ENCODE data around the gene DIP2C. TPM values are rescaled to one million over a fixed set of nuclear protein-coding genes. Genes with fewer than 3 reads are reported as not detected.

The DIP2C gene
- total RNA-seq, 1 donor from 2014 or later, result 10.1 TPM

- Histone ChIP-seq H3K4me3 (no peak overlapping the region), H4K20me1 (ENCODE audit: low read depth) (peaks cover 3% of the 10 kb centered on the region), H3F3A (ENCODE audit: low read depth) (no peaks in the 10 kb centered on the region), H3K27me3 (no peaks in the 10 kb centered on the region), H3K36me3 (peaks cover 20% of the 10 kb centered on the region), H2AFZ (replicated peaks) (no peak overlapping the region), H3K9ac (no peak overlapping the region), H3K4me2 (no peak overlapping the region), H3K4me1 (no peaks in the 10 kb centered on the region), H3K27ac (no peak overlapping the region), H3K79me2 (ENCODE audit: low read depth) (no peaks in the 10 kb centered on the region), H3K9me3 (ENCODE audit: low read depth) (no peaks in the 10 kb centered on the region)
- H3K36me3 Mint-ChIP-seq, result peaks cover 30% of the 10 kb centered on the region
- TF ChIP-seq EZH2phosphoT487 (IDR thresholded peaks at IDR 0.05), result no peak
- no peak for TF ChIP-seq EZH2 (IDR thresholded peaks at IDR 0.05)
- TF ChIP-seq CTCF (IDR thresholded peaks at IDR 0.05), result no peak
- no peak for DNase-seq (ENCODE audit: low spot score)
- no peak overlapping the region for H3K4me3 Mint-ChIP-seq
- H3K27me3 Mint-ChIP-seq (ENCODE audit: insufficient read depth, low read depth), result no peaks in the 10 kb centered on the region
- no peaks in the 10 kb centered on the region for H3K9me3 Mint-ChIP-seq
- H3K27ac Mint-ChIP-seq, result no peak overlapping the region
- H3K4me1 Mint-ChIP-seq, result no peaks in the 10 kb centered on the region
These were observed 441.2 kb downstream of the DIP2C start for GRCh38 chr10:248307-248706.

DNA sequence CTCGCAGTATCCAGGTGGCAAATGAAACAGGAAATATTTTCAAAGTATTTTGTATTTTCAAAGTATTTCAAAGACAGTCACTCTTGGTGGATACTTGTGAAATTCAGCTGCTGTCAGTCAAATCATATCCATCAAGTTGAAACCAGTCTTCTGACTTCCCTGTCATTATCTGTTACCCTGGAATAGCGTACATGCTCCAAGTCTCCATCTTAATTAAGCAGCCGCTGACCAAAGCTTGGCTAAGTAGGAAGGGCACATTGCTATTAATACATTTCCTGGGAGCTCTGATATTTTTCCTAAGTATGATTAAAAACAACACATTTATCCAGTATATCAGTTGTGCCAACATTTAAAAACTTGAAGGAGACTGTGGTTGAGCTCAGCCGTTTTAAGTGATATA, 442.0 kb downstream of the DIP2C start:
- TF ChIP-seq EZH2phosphoT487 (IDR thresholded peaks at IDR 0.05) (no peak), EZH2 (IDR thresholded peaks at IDR 0.05) (no peak), CTCF (IDR thresholded peaks at IDR 0.05) (no peak)
- Histone ChIP-seq H3K9me3 (ENCODE audit: low read depth) (no peaks in the 10 kb centered on the region), H2AFZ (replicated peaks) (no peak overlapping the region), H4K20me1 (ENCODE audit: low read depth) (peaks cover 3% of the 10 kb centered on the region), H3K4me1 (no peaks in the 10 kb centered on the region), H3F3A (ENCODE audit: low read depth) (no peaks in the 10 kb centered on the region), H3K9ac (no peak overlapping the region), H3K27me3 (no peaks in the 10 kb centered on the region), H3K36me3 (peaks cover 20% of the 10 kb centered on the region), H3K27ac (no peak overlapping the region), H3K79me2 (ENCODE audit: low read depth) (no peaks in the 10 kb centered on the region), H3K4me3 (no peak overlapping the region), H3K4me2 (no peak overlapping the region)
- Mint-ChIP-seq H3K9me3 (no peaks in the 10 kb centered on the region), H3K4me3 (no peak overlapping the region), H3K36me3 (peaks cover 30% of the 10 kb centered on the region), H3K27me3 (ENCODE audit: insufficient read depth, low read depth) (no peaks in the 10 kb centered on the region), H3K27ac (no peak overlapping the region), H3K4me1 (no peaks in the 10 kb centered on the region)
- DNase-seq (ENCODE audit: low spot score), result no peak

DNA sequence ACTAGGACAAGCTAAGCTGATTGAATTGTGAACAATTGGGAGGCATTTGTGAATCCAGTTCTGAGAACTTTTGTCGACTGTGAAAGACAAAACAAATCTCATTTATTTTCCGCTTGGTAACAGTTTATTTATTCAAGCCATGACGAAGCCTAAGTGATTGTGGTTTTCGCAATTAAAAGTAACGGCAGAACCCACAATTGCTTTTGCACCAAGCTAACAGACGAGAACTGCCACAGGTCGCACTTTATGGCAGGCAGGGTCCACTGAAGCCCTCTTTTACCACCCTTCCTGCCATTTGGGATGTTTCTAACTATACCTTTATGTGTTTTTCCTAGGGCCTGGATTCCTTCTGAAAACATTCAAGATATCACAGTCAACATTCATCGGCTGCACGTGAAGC, 443.0 kb downstream of the DIP2C start:
- no peak overlapping the region for H3K4me2 ChIP-seq

More for the DNA sequence above, 443.0 kb downstream of the DIP2C start:
- Histone ChIP-seq H3K79me2 (ENCODE audit: low read depth) (no peaks in the 10 kb centered on the region), H3K27me3 (no peaks in the 10 kb centered on the region), H3F3A (ENCODE audit: low read depth) (no peaks in the 10 kb centered on the region), H3K9me3 (ENCODE audit: low read depth) (no peaks in the 10 kb centered on the region), H2AFZ (replicated peaks) (no peak overlapping the region), H3K27ac (no peak overlapping the region), H3K36me3 (peaks cover 20% of the 10 kb centered on the region), H3K9ac (no peak overlapping the region), H4K20me1 (ENCODE audit: low read depth) (peaks cover 3% of the 10 kb centered on the region), H3K4me1 (no peaks in the 10 kb centered on the region), H3K4me3 (no peak overlapping the region)
- Mint-ChIP-seq H3K4me3 (no peak overlapping the region), H3K4me1 (peaks cover 2% of the 10 kb centered on the region), H3K27ac (no peak overlapping the region), H3K9me3 (no peaks in the 10 kb centered on the region), H3K36me3 (peaks cover 23% of the 10 kb centered on the region), H3K27me3 (ENCODE audit: insufficient read depth, low read depth) (no peaks in the 10 kb centered on the region)
- TF ChIP-seq EZH2 (IDR thresholded peaks at IDR 0.05) (no peak), CTCF (IDR thresholded peaks at IDR 0.05) (no peak), EZH2phosphoT487 (IDR thresholded peaks at IDR 0.05) (no peak)
- DNase-seq (ENCODE audit: low spot score), result no peak

Measured in neural progenitor cell (in vitro differentiated cells).